Right lobe of liver (tissue), 6 donors: Measurements from ENCODE around the gene ILDR2. TPM values are rescaled to one million over a fixed set of nuclear protein-coding genes. Genes with fewer than 3 reads are reported as not detected.

Experiments used
- ATAC-seq, 4 donors: fragments of 200-7000 bp; cut with Tn5 transposase; one replicate each; pipeline ENCODE4 v1.9.1; 2020; ENCODE audit warnings: mild to moderate bottlenecking in 4 of 4, moderate library complexity in 4 of 4
- DNase-seq, 3 donors: peaks; one replicate each; pipeline ENCODE4 v3.0.0-alpha.2; 2020
- H3K27ac ChIP-seq, 3 donors: fragments of 200-600 bp; one replicate each; pipeline ENCODE4 v1.8.0; 2022
- H3K27me3 ChIP-seq, 2 donors: fragments of 200-600 bp; one replicate each; pipeline ENCODE4 v1.8.0; 2022
- H3K36me3 ChIP-seq, 4 donors: fragments of 200-600 bp; sonication (generic) in 1 of 4; one replicate each; pipeline versions ENCODE4 v1.5.1 to v1.8.0; 2017 to 2022; ENCODE audit warnings: control low read depth in 1 of 4
- H3K4me1 ChIP-seq, 4 donors: fragments of 200-600 bp; sonication (generic) in 1 of 4; one replicate each; pipeline versions ENCODE4 v1.5.1 to v1.8.0; 2017 to 2022; ENCODE audit warnings: control low read depth in 1 of 4
- H3K4me3 ChIP-seq, 3 donors: fragments of 200-600 bp; one replicate each; pipeline ENCODE4 v1.8.0; 2022
- H3K9me3 ChIP-seq, 4 donors: fragments of 200-600 bp; sonication (generic) in 1 of 4; one replicate each; pipeline versions ENCODE4 v1.5.1 to v1.8.0; 2017 to 2022; ENCODE audit warnings: control low read depth in 1 of 4
- POLR2A ChIP-seq: fragments of 450-650 bp; IDR thresholded peaks from one replicate; pipeline ENCODE4 v1.6.1; 2017; ENCODE audit warnings: antibody characterized with exemption, mild to moderate bottlenecking
- WGBS: methylation state at CpG from one replicate; pipeline ENCODE4 v1.1.6; 2018; ENCODE audit warnings: low coverage, low lambda C conversion rate; ENCODE audit not compliant: insufficient coverage; ENCODE audit errors: missing lambda C conversion rate; 5-methylcytosine and 5-hydroxymethylcytosine counted together
- intact Hi-C, 2 donors: fragments of 100-400 bp; cut with DNase I; formaldehyde crosslinking; loops; one replicate each; pipeline versions ENCODE4 v1.11.2 to v1.14.1; 2022
- total RNA-seq, 6 experiments: library from RNA; depleted of rRNA in 2 of 6; stranded (reverse); fragments of >200 nt in 2 of 6; fragmentation: NEBNext Ultra II Directional in 3 of 6; extraction: Animal tissue kit (Norgen Biotek cat#: 25700) in 3 of 6; gene quantifications; one replicate each; pipeline versions ENCODE4 v1.1.0 to v1.2.4, GENCODE V29; 2016 to 2023
- TF ChIP-seq, protein P1 (sequence below), 4 donors: fragments of 200-600 bp in 3 of 4; fragments of 450-650 bp in 1 of 4; IDR thresholded peaks; one replicate each; pipeline versions ENCODE4 v1.5.1 to v1.8.0; 2016 to 2022; ENCODE audit warnings: antibody characterized with exemption in 4 of 4, mild to moderate bottlenecking in 2 of 4
- donor health status: DM: no; HTN: yes; CAD: no.
- donor health status: DM: no; HTN: no; CAD: no.
- donor health status: DM: no; HTN: no; CAD: no.
- donor health status: DM: no; HTN: yes; CAD: no.
- donor health status: DM: no; HTN: yes; CAD: no.

The ILDR2 gene
- total RNA-seq, 6 experiments from 2014 or later, result 1.4 to 3.7 (median 2.2) TPM

DNA sequence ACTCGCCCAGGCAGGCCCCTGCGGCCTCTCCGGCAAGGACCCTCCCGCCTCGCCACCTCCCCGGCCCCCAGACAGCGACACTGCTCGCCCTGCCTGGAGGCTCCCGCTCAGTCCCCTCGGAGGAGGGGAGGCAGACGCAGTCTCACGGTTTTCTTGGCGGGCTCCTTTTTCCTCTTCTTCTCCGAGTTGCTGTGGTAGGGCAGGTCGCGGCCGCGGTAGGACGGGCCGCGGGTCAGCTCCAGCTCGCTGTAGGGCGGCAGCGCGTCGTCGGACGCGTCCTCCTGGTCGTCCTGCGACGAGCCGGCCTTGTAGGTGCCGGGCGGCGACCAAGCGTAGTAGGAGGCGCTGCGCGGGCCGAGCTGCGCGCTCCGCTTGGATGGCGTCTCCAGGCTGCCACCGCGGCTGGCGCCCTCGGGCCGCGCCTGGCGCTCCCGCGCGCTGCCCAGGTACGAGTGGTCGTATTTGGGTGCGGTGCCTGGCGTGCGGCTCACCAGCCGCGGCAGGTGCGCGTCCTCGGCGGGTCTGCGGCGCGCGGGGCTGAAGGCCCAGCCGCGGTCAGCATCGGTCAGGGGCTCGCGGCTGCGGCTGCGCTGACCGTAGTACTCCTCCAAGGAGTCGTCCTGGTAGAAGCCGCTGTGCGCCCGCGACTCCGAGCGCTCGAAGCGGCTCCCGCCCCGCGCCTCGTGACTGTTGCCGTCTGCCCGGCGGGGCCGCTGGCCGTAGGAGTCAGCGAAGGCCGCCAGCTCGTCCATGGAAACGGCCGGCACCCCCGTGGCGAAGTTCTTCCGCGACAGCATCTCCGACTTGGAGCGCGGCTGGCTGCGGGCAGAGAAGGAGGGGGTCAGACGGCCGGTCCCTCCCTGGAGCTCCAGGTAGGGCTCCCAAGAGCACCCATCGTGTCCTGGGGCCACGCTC lies 54.5 kb downstream of the ILDR2 start:
- Histone ChIP-seq H3K36me3 (no peaks in the 10 kb centered on the region), H3K27ac (no peak overlapping the region), H3K4me3 (peak overlapping the region in 1 of 3 donors; percentile 37), H3K4me1 (peaks cover 0 to 8% (median 0%) of the 10 kb centered on the region in 4 donors), H3K9me3 (no peaks in the 10 kb centered on the region), H3K27me3 (peaks cover 5 to 13% of the 10 kb centered on the region in 2 donors)
- WGBS, result 11% methylated on average over 23 of the region's 113 CpGs
- intact Hi-C loops, result no loop called here
- TF ChIP-seq, protein P1, sequence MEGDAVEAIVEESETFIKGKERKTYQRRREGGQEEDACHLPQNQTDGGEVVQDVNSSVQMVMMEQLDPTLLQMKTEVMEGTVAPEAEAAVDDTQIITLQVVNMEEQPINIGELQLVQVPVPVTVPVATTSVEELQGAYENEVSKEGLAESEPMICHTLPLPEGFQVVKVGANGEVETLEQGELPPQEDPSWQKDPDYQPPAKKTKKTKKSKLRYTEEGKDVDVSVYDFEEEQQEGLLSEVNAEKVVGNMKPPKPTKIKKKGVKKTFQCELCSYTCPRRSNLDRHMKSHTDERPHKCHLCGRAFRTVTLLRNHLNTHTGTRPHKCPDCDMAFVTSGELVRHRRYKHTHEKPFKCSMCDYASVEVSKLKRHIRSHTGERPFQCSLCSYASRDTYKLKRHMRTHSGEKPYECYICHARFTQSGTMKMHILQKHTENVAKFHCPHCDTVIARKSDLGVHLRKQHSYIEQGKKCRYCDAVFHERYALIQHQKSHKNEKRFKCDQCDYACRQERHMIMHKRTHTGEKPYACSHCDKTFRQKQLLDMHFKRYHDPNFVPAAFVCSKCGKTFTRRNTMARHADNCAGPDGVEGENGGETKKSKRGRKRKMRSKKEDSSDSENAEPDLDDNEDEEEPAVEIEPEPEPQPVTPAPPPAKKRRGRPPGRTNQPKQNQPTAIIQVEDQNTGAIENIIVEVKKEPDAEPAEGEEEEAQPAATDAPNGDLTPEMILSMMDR (IDR thresholded peaks at IDR 0.05), result no peak
- TF ChIP-seq POLR2A, result no peak
- DNase-seq, result peak in 1 of 3 donors; percentile 21
- ATAC-seq, result peak in 3 of 4 donors; percentile 12 to 62 (median 21)

DNA sequence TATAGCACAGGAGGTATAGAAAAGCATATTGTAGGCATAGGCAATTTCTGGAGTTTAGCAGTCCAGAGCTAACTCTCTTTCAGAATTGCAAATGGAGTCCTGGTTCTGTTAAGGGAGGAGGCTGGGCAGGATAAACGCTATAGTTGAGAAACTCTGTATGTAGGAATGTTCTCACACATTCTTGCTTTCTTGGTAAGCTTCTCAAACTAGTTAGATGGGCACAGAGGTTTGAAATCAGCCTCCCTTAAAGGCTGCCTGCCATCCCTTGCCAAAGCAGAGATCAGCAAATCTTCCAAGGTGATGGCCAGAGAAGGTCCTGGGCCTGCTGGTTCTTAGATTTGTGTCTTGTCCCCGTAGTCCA lies 56.4 kb downstream of the ILDR2 start:
- no peak for ATAC-seq
- H3K4me3 ChIP-seq, result no peak overlapping the region
- TF ChIP-seq, protein P1 (IDR thresholded peaks at IDR 0.05), result no peak
- TF ChIP-seq POLR2A, result no peak
- no peak for DNase-seq
- peaks cover 0 to 8% (median 0%) of the 10 kb centered on the region in 4 donors for H3K4me1 ChIP-seq
- H3K27ac ChIP-seq, result no peak overlapping the region
- intact Hi-C loops, result no loop called here
- H3K9me3 ChIP-seq, result no peaks in the 10 kb centered on the region
- 71% methylated on average over 1 of the region's 2 CpGs for WGBS
- H3K36me3 ChIP-seq, result no peaks in the 10 kb centered on the region
- H3K27me3 ChIP-seq, result peaks cover 5 to 13% of the 10 kb centered on the region in 2 donors

- Histone ChIP-seq H3K27me3 (peaks cover 5 to 13% of the 10 kb centered on the region in 2 donors), H3K36me3 (no peaks in the 10 kb centered on the region), H3K27ac (no peak overlapping the region), H3K4me1 (peaks cover 0 to 8% (median 0%) of the 10 kb centered on the region in 4 donors), H3K4me3 (no peak overlapping the region), H3K9me3 (no peaks in the 10 kb centered on the region)
- 82% methylated on average over 6 of the region's 6 CpGs for WGBS
- DNase-seq (no peak), ATAC-seq (no peak)
- intact Hi-C loops, result no loop called here
- TF ChIP-seq, protein P1 (IDR thresholded peaks at IDR 0.05), result no peak
- TF ChIP-seq POLR2A, result no peak
Measured at GRCh38 chr1:166918088-166918955, 57.0 kb downstream of the ILDR2 start.

DNA sequence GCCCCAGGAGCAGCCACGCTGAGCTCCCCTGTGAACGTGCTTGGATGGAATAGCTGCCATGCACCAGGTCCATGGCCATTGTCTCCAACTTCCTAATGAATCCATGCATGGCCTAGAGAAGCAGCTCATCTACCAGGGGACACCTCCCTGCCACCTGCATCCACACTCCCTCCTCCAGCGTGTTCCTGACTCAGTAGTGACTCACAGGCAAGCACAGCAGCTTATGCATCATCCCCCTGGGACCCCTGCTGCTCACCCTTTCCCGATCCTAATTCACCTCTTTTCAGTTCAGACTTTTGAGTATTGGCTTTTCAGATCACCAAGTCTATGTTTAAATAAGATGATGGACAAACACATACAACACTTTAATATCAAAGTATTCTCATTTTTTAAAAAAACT lies 59.4 kb downstream of the ILDR2 start:
- Histone ChIP-seq H3K4me1 (peaks cover 0 to 6% (median 0%) of the 10 kb centered on the region in 4 donors), H3K36me3 (no peaks in the 10 kb centered on the region), H3K4me3 (no peak overlapping the region), H3K27me3 (peaks cover 0 to 12% of the 10 kb centered on the region in 2 donors), H3K9me3 (no peaks in the 10 kb centered on the region), H3K27ac (no peak overlapping the region)
- no peak for DNase-seq
- no peak for ATAC-seq
- no peak for TF ChIP-seq POLR2A
- TF ChIP-seq, protein P1 (IDR thresholded peaks at IDR 0.05), result no peak
- intact Hi-C loops, result no loop called here
- 86% methylated on average over 1 of the region's 4 CpGs for WGBS
